Subcutaneous adipose tissue (tissue), 4 donors: ENCODE measurements around the gene HOXA11. TPM values are rescaled to one million over a fixed set of nuclear protein-coding genes. Genes with fewer than 3 reads are reported as not detected.

Experiments
- total RNA-seq, 4 donors: library from RNA; depleted of rRNA; stranded (reverse); fragments of >200 nt; gene quantifications; one replicate each; pipeline ENCODE4 v1.1.0, GENCODE V29; 2016
- TF ChIP-seq, protein P1 (sequence below): fragments of 450-650 bp; IDR thresholded peaks from one replicate; pipeline ENCODE4 v1.5.1; 2016; ENCODE audit warnings: low read depth, mild to moderate bottlenecking, control low read depth, antibody characterized with exemption, moderate library complexity

Gene HOXA11
- total RNA-seq, 4 donors from 2014 or later: 1.8 to 4.1 (median 1.9) TPM

- TF ChIP-seq, protein P1, sequence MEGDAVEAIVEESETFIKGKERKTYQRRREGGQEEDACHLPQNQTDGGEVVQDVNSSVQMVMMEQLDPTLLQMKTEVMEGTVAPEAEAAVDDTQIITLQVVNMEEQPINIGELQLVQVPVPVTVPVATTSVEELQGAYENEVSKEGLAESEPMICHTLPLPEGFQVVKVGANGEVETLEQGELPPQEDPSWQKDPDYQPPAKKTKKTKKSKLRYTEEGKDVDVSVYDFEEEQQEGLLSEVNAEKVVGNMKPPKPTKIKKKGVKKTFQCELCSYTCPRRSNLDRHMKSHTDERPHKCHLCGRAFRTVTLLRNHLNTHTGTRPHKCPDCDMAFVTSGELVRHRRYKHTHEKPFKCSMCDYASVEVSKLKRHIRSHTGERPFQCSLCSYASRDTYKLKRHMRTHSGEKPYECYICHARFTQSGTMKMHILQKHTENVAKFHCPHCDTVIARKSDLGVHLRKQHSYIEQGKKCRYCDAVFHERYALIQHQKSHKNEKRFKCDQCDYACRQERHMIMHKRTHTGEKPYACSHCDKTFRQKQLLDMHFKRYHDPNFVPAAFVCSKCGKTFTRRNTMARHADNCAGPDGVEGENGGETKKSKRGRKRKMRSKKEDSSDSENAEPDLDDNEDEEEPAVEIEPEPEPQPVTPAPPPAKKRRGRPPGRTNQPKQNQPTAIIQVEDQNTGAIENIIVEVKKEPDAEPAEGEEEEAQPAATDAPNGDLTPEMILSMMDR: no peak
Observed at GRCh38 chr7:27179503-27180430, 5.3 kb downstream of the HOXA11 start.

GRCh38 chr7:27179030-27179429, 6.0 kb downstream of the HOXA11 start:
- TF ChIP-seq, protein P1: no peak

GRCh38 chr7:27178366-27178765, 6.7 kb downstream of the HOXA11 start:
- TF ChIP-seq, protein P1: no peak

DNA sequence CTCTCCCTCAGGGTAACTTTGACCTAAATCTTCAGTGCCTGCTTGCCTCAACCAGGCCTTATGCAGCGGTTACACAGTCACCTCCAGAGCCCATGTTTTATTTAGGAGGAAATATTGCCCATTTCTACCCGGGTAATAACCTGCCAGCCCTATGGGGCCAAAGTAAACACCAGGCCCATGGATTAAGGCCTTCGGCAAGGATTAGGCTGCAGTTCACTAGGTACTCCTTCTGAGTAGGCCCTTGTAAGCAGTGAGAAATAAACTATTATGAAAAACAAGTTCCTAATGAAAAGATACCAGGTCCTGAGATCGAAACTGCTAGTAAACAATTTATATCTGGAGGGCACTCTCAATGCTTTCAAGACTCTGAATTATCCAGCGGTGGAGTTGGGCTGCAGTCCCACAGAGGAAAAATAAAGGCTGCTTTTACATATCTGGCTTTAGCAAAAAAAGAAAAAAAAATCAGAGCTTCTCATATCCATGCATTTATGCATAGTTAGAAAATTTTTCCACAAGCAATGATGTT, 7.2 kb downstream of the HOXA11 start:
- TF ChIP-seq, protein P1: no peak

GRCh38 chr7:27176962-27177794, 7.9 kb downstream of the HOXA11 start:
- TF ChIP-seq, protein P1: no peak

DNA sequence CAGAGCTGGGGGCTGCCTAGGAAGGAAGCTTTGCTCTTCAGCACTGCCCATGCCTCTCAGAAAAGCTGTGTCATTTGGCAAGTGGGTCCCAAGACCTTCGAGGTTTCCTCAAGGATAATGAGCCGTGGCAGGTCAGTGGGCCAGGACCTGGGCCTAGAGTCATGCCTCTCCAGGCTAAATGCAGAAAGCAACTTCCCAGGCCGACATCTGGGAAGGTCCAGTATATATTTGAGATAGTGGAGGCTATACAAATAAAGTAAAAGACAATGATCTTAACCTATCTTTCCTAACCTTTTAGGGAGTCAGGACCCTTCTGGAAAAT, 8.5 kb downstream of the HOXA11 start:
- TF ChIP-seq, protein P1: no peak
